Prostate gland (tissue), 2 donors: ENCODE results near the gene SRM. TPM values are rescaled to one million over a fixed set of nuclear protein-coding genes. Genes with fewer than 3 reads are reported as not detected.
"Not testable (repeated sequence)": the region's sequence is repeated elsewhere in the genome, so short reads cannot be mapped to it uniquely, and the experiment has no call there.

ENCODE experiments used
- DNase-seq: peaks from one replicate; pipeline ENCODE4 v3.0.0-alpha.2; 2019; ENCODE audit warnings: low spot score
- H3K27ac ChIP-seq, 2 donors: fragments of 200-600 bp; sonication (generic); 2 replicates each; pipeline ENCODE4 v1.5.1; 2017 to 2019
- H3K27me3 ChIP-seq: fragments of 200-600 bp; sonication (generic); replicated peaks from 2 replicates; pipeline ENCODE4 v1.5.1; 2019; ENCODE audit not compliant: insufficient read depth
- H3K36me3 ChIP-seq, 2 donors: fragments of 200-600 bp; sonication (generic); 1 replicate in 1 of 2; 2 replicates in 1 of 2; pipeline versions ENCODE4 v1.5.1 to v1.8.1; 2017 to 2019
- H3K4me1 ChIP-seq: fragments of 200-600 bp; sonication (generic); replicated peaks from 2 replicates; pipeline ENCODE4 v1.5.1; 2019
- H3K4me3 ChIP-seq, 2 donors: fragments of 200-600 bp; sonication (generic); 2 replicates each; pipeline ENCODE4 v1.5.1; 2017 to 2019
- H3K9me3 ChIP-seq: fragments of 200-600 bp; sonication (generic); 2 replicates; pipeline ENCODE4 v1.5.1; 2017
- CTCF ChIP-seq, 4 experiments: fragments of 200-600 bp in 2 of 4; fragments of 450-650 bp in 2 of 4; sonication (generic) in 2 of 4; IDR thresholded peaks; 1 replicate in 3 of 4; 2 replicates in 1 of 4; pipeline ENCODE4 v1.5.1; 2016 to 2019; ENCODE audit warnings: antibody characterized with exemption in 4 of 4, mild to moderate bottlenecking in 2 of 4, moderate library complexity in 2 of 4
- POLR2A ChIP-seq: fragments of 450-650 bp; IDR thresholded peaks from one replicate; pipeline ENCODE4 v1.6.1; 2016; ENCODE audit warnings: antibody characterized with exemption, mild to moderate bottlenecking
- POLR2AphosphoS5 ChIP-seq: sonication (generic); formaldehyde crosslinking; IDR thresholded peaks from one replicate; pipeline ENCODE4 v1.6.1; 2017; ENCODE audit warnings: antibody characterized with exemption
- WGBS: methylation state at CpG from one replicate; pipeline ENCODE4 v1.1.5; 2018; 5-methylcytosine and 5-hydroxymethylcytosine counted together
- intact Hi-C: fragments of 100-400 bp; cut with DNase I; formaldehyde crosslinking; loops from one replicate; pipeline ENCODE4 v1.14.2; 2022
- total RNA-seq, 2 donors: library from RNA; depleted of rRNA; stranded (reverse); fragments of >200 nt; gene quantifications; one replicate each; pipeline ENCODE4 v1.1.0, GENCODE V29; 2016

The SRM gene
- total RNA-seq, 2 donors from 2014 or later = 39.3 to 89.2 TPM

DNA sequence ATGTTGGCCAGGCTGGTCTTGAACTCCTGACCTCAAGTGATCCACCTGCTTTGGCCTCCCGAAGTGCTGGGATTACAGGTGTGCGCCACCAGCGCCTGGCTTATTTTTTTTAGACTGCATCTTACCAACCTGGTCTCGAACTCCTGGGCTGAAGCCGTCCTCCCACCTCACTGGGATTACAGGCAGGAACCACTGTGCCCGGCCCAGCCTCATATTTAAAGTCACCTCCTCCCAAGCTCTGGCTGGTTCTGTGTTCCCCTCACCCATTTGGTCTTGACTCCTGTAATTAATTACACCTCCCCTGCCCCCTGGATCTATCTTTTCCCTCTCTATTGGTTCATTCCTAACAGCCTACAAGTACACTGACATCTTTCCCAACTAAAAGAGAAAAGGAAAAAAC is 41.5 kb upstream of the SRM start:
- TF ChIP-seq POLR2A = no peak
- TF ChIP-seq POLR2AphosphoS5 = no peak
- TF ChIP-seq CTCF (IDR thresholded peaks at IDR 0.05) = no peak
- Histone ChIP-seq H3K27ac (no peak overlapping the region), H3K9me3 (no peaks in the 10 kb centered on the region), H3K4me1 (no peaks in the 10 kb centered on the region), H3K27me3 (no peaks in the 10 kb centered on the region), H3K36me3 (peaks cover 0 to 7% of the 10 kb centered on the region in 2 donors), H3K4me3 (no peak overlapping the region)
- intact Hi-C loops = no loop called here
- DNase-seq = no peak
- WGBS = 91% methylated on average over 6 of the region's 6 CpGs

- H3K4me3 ChIP-seq, DNase-seq, H3K36me3 ChIP-seq, H3K27me3 ChIP-seq, H3K9me3 ChIP-seq, H3K27ac ChIP-seq, H3K4me1 ChIP-seq, intact Hi-C loops: not testable (repeated sequence)
- 94% methylated on average over 17 of the region's 17 CpGs for WGBS
Observed at GRCh38 chr1:11100806-11101205, 41.0 kb upstream of the SRM start.

GRCh38 chr1:11100149-11100493 is 40.3 kb upstream of the SRM start:
- TF ChIP-seq CTCF (IDR thresholded peaks at IDR 0.05) (no peak), POLR2AphosphoS5 (no peak), POLR2A (no peak)
- Histone ChIP-seq H3K27ac (peak overlapping the region; percentile 73 to 78), H3K27me3 (no peaks in the 10 kb centered on the region), H3K4me3 (peak overlapping the region; percentile 78 to 91), H3K9me3 (no peaks in the 10 kb centered on the region), H3K36me3 (peaks cover 0 to 6% of the 10 kb centered on the region in 2 donors), H3K4me1 (no peaks in the 10 kb centered on the region)
- DNase-seq = no peak
- intact Hi-C loops = no loop called here
- WGBS = 53% methylated on average over 13 of the region's 13 CpGs

DNA sequence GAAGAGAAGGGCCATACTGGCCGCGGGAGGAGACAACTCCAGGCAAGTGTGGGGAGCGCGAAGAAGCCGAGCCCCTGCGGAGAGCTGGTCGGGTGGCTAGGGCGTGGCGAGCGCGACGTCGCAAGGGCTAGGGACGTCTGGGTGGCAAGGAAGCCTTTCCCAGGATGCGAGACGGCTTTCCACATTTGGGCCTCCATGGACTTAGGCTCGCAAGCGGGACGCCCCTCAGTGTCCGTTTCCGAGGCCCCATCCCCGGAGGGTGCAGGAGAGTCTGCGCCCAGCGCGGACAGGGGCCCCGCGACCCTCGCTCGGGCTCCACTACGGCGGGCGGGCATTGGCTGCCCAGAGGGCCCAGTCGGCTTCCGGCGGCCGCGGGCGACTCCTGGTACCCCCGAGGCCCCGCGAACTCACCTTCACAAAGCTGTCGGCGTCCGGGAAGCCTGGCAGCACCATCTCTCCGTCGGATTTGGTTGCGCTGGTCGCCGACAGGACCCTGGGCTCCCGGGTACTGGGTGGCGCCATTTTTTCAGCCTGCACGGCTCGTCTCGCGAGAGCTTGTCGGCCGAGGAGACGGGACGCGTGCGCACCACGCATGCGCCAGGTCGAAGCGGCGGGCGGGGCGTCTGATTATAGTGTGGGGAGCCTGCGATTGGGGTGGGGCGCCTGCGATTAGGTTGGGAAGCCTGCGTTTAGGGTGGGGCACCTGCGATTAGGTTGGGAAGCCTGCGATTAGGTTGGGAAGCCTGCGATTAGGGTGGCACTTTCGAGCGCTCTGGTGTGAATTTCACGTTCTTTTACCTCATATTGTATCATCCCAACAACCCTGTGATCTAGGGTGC is 39.7 kb upstream of the SRM start, which contains the start of gene EXOSC10:
EXOSC10 (minus strand) TSS at position 560 of the 839 bp plus-strand sequence; CDS start at position 522, 38 bp downstream.
- under 1% methylated on average over 76 of the region's 78 CpGs for WGBS
- H3K4me1 ChIP-seq = no peaks in the 10 kb centered on the region
- peak within 1 kb of the TSS; percentile 78 to 91 for H3K4me3 ChIP-seq
- H3K9me3 ChIP-seq = no peaks in the 10 kb centered on the region
- intact Hi-C loops = no loop called here
- peak within 1 kb of the TSS; percentile 73 to 78 for H3K27ac ChIP-seq
- peak; percentile 88 for DNase-seq
- H3K27me3 ChIP-seq = no peaks in the 10 kb centered on the region
- H3K36me3 ChIP-seq = peaks cover 0 to 6% of the 10 kb centered on the region in 2 donors
- peak; percentile 94 for TF ChIP-seq POLR2AphosphoS5
- peak in 1 of 4 experiments; percentile 21 for TF ChIP-seq CTCF (IDR thresholded peaks at IDR 0.05)
- TF ChIP-seq POLR2A = peak; percentile 56

DNA sequence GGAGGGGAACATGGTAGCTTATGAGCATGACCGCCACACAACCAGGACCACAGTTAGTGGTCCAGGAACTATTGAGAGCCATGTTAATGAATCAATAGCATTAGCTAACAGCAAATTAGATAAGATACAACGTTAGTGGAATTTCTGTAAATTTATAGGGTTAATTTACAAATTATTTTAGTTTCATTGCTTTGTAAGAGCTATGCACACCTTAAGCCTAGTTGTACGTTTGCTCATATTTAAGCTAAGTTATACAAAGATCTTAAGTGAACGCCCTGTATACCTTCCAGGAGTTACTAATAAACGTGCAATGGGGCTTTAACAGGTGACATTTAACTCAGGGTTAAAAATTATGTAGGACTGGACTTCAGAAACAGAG is 39.1 kb upstream of the SRM start:
- Histone ChIP-seq H3K36me3 (peaks cover 0 to 9% of the 10 kb centered on the region in 2 donors), H3K4me1 (no peaks in the 10 kb centered on the region), H3K27me3 (no peaks in the 10 kb centered on the region), H3K9me3 (no peaks in the 10 kb centered on the region), H3K4me3 (peak overlapping the region; percentile 78 to 91), H3K27ac (peak overlapping the region; percentile 73 to 78)
- TF ChIP-seq POLR2AphosphoS5 (no peak), POLR2A (no peak), CTCF (IDR thresholded peaks at IDR 0.05) (no peak)
- no peak for DNase-seq
- 12% methylated on average over 5 of the region's 5 CpGs for WGBS
- intact Hi-C loops = no loop called here

DNA sequence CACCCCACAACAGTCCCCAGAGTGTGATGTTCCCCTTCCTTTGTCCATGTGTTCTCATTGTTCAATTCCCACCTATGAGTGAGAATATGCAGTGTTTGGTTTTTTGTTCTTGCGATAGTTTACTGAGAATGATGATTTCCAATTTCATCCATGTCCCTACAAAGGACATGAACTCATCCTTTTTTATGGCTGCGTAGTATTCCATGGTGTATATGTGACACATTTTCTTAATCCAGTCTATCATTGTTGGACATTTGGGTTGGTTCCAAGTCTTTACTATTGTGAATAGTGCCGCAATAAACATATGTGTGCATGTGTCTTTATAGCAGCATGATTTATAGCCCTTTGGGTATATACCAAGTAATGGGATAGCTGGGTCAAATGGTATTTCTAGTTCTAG is 24.0 kb upstream of the SRM start:
- intact Hi-C loops, H3K4me3 ChIP-seq, H3K27me3 ChIP-seq, DNase-seq, H3K9me3 ChIP-seq, H3K27ac ChIP-seq, H3K36me3 ChIP-seq, H3K4me1 ChIP-seq: not testable (repeated sequence)
- 93% methylated on average over 3 of the region's 3 CpGs for WGBS
